Panc1 (cell line): Measurements from ENCODE around the gene SMAD6.

ENCODE experiments used
- POLR2AphosphoS5 ChIP-seq: IDR thresholded peaks from 2 replicates; pipeline ENCODE4 v1.6.1; 2012; ENCODE audit warnings: mild to moderate bottlenecking, low read depth, low read length, moderate library complexity
- TF ChIP-seq, protein P1 (sequence below): fragments of 450-650 bp; IDR thresholded peaks from 2 replicates; pipeline ENCODE4 v1.5.1; 2017; ENCODE audit warnings: mild to moderate bottlenecking

DNA sequence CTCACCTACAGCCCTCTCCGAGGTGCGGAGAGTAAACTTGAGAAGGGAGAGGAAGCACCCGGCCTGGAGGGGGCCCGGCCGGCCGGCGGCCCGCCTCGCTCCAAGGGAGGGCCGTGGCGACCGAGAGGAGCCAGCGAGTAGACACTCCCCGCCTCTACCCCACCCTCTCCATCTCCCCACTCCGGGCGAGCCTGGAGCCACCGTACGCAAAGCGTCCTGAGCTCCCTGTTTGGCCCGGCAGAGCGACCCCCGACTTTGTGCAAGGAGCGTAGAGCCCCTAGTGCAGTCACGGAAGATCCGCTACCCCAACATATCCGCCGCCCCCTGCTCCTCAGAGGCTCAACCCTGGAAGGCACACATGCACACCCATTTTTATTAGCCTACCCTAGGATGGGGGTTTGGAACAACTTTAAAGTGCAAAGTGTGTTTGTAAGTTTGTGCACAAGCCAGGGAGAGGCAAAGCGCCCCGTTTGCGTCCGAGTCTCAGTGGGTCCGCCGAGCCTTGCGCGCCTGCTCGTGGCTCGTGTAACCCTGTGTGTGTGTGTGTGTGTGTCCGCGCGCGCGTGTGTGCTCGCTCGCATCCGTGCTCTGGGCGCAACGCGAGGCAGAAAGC is 508 bp upstream of the SMAD6 start:
- TF ChIP-seq, protein P1, sequence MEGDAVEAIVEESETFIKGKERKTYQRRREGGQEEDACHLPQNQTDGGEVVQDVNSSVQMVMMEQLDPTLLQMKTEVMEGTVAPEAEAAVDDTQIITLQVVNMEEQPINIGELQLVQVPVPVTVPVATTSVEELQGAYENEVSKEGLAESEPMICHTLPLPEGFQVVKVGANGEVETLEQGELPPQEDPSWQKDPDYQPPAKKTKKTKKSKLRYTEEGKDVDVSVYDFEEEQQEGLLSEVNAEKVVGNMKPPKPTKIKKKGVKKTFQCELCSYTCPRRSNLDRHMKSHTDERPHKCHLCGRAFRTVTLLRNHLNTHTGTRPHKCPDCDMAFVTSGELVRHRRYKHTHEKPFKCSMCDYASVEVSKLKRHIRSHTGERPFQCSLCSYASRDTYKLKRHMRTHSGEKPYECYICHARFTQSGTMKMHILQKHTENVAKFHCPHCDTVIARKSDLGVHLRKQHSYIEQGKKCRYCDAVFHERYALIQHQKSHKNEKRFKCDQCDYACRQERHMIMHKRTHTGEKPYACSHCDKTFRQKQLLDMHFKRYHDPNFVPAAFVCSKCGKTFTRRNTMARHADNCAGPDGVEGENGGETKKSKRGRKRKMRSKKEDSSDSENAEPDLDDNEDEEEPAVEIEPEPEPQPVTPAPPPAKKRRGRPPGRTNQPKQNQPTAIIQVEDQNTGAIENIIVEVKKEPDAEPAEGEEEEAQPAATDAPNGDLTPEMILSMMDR, result no peak
- TF ChIP-seq POLR2AphosphoS5, result no peak
